HAP-1 (cell line): Measurements from ENCODE around the gene ARMC8.

Source experiments
- DNase-seq, 2 experiments: peaks; one replicate each; pipeline ENCODE4 v3.0.0-alpha.2; 2016 to 2020; ENCODE audit warnings: low spot score in 2 of 2
- H3K27me3 ChIP-seq: fragments of 250-450 bp; sonication (Bioruptor Pico); 2 replicates; pipeline ENCODE4 v1.5.1; 2020; ENCODE audit warnings: low read depth, mild to moderate bottlenecking, moderate library complexity
- H3K36me3 ChIP-seq: fragments of 250-450 bp; sonication (Bioruptor Pico); replicated peaks from 2 replicates; pipeline ENCODE4 v1.5.1; 2020; ENCODE audit warnings: mild to moderate bottlenecking
- H3K4me1 ChIP-seq: fragments of 250-450 bp; sonication (Bioruptor Pico); 2 replicates; pipeline ENCODE4 v1.5.1; 2020; ENCODE audit warnings: mild to moderate bottlenecking
- H3K4me3 ChIP-seq: fragments of 250-450 bp; sonication (Bioruptor Pico); 2 replicates; pipeline ENCODE4 v1.5.1; 2020; ENCODE audit warnings: mild to moderate bottlenecking, moderate library complexity
- H3K9me3 ChIP-seq: fragments of 250-450 bp; sonication (Bioruptor Pico); 2 replicates; pipeline ENCODE4 v1.5.1; 2020; ENCODE audit warnings: mild to moderate bottlenecking, moderate library complexity
- in situ Hi-C: fragments of 300-500 bp; cut with MboI; formaldehyde crosslinking; loops from 3 replicates; pipeline ENCODE4 v1.14.3; 2020; ENCODE audit warnings: low sequenced_read_pairs, inconsistent platforms, mixed read lengths

Gene ARMC8

GRCh38 chr3:138338244-138338643 lies 151.1 kb downstream of the ARMC8 start:
- no peak for DNase-seq
- no peaks in the 10 kb centered on the region for H3K36me3 ChIP-seq
- H3K4me3 ChIP-seq = no peak overlapping the region
- in situ Hi-C loops = no loop called here
- no peaks in the 10 kb centered on the region for H3K9me3 ChIP-seq
- H3K27me3 ChIP-seq = no peaks in the 10 kb centered on the region
- H3K4me1 ChIP-seq = peaks cover 2% of the 10 kb centered on the region; the same call in 1 of the 2 replicates

- in situ Hi-C loops = no loop called here
- Histone ChIP-seq H3K36me3 (no peaks in the 10 kb centered on the region), H3K9me3 (no peaks in the 10 kb centered on the region), H3K27me3 (no peaks in the 10 kb centered on the region), H3K4me3 (no peak overlapping the region), H3K4me1 (peaks cover 2% of the 10 kb centered on the region; the same call in 1 of the 2 replicates)
- DNase-seq = no peak
Observed at GRCh38 chr3:138338811-138339210, 151.7 kb downstream of the ARMC8 start.

- DNase-seq = no peak
- Histone ChIP-seq H3K27me3 (no peaks in the 10 kb centered on the region), H3K9me3 (no peaks in the 10 kb centered on the region), H3K4me3 (no peak overlapping the region), H3K4me1 (peaks cover 2% of the 10 kb centered on the region; the same call in 1 of the 2 replicates), H3K36me3 (no peaks in the 10 kb centered on the region)
- in situ Hi-C loops = no loop called here
Observed at GRCh38 chr3:138340511-138340910, 153.4 kb downstream of the ARMC8 start.

- Histone ChIP-seq H3K27me3 (no peaks in the 10 kb centered on the region), H3K4me1 (peaks cover 8% of the 10 kb centered on the region), H3K4me3 (no peak overlapping the region), H3K36me3 (no peaks in the 10 kb centered on the region), H3K9me3 (no peaks in the 10 kb centered on the region)
- DNase-seq = no peak
- in situ Hi-C loops = no loop called here
Observed at GRCh38 chr3:138344754-138345153, 157.7 kb downstream of the ARMC8 start.
